ENCODE results near the gene BCR.

BCR gene

GRCh38 chr22:23182309-23183060 lies 2.2 kb downstream of the BCR start:
- Histone ChIP-seq H3K4me1 (ENCODE audit: control insufficient read depth, insufficient read depth, low read length) (peaks cover 43% of the 10 kb centered on the region), H3K9me3 (ENCODE audit: control insufficient read depth, low read length) (no peaks in the 10 kb centered on the region), H3K27me3 (ENCODE audit: control insufficient read depth, insufficient read depth, low read length) (no peaks in the 10 kb centered on the region), H3K36me3 (ENCODE audit: control insufficient read depth, insufficient read depth, low read length) (no peaks in the 10 kb centered on the region), H3K4me3 (ENCODE audit: low read length) (peak overlapping the region; percentile 32), H3K9ac (ENCODE audit: low read length) (peak overlapping the region; percentile 56)

- H3K4me1 ChIP-seq (ENCODE audit: control insufficient read depth, insufficient read depth, low read length) = peaks cover 43% of the 10 kb centered on the region
- no peaks in the 10 kb centered on the region for H3K36me3 ChIP-seq (ENCODE audit: control insufficient read depth, insufficient read depth, low read length)
- peak overlapping the region; percentile 32 for H3K4me3 ChIP-seq (ENCODE audit: low read length)
- no peaks in the 10 kb centered on the region for H3K9me3 ChIP-seq (ENCODE audit: control insufficient read depth, low read length)
- H3K9ac ChIP-seq (ENCODE audit: low read length) = peak overlapping the region; percentile 56
- H3K27me3 ChIP-seq (ENCODE audit: control insufficient read depth, insufficient read depth, low read length) = no peaks in the 10 kb centered on the region
Measured at GRCh38 chr22:23183061-23183698, 2.9 kb downstream of the BCR start.

GRCh38 chr22:23184100-23184763 lies 3.9 kb downstream of the BCR start:
- Histone ChIP-seq H3K36me3 (ENCODE audit: control insufficient read depth, insufficient read depth, low read length) (no peaks in the 10 kb centered on the region), H3K4me1 (ENCODE audit: control insufficient read depth, insufficient read depth, low read length) (peaks cover 34% of the 10 kb centered on the region), H3K4me3 (ENCODE audit: low read length) (no peak overlapping the region), H3K9ac (ENCODE audit: low read length) (peak overlapping the region; percentile 12), H3K9me3 (ENCODE audit: control insufficient read depth, low read length) (no peaks in the 10 kb centered on the region), H3K27me3 (ENCODE audit: control insufficient read depth, insufficient read depth, low read length) (no peaks in the 10 kb centered on the region)

- Histone ChIP-seq H3K9ac (ENCODE audit: low read length) (no peak overlapping the region), H3K36me3 (ENCODE audit: control insufficient read depth, insufficient read depth, low read length) (no peaks in the 10 kb centered on the region), H3K27me3 (ENCODE audit: control insufficient read depth, insufficient read depth, low read length) (no peaks in the 10 kb centered on the region), H3K4me3 (ENCODE audit: low read length) (no peak overlapping the region), H3K4me1 (ENCODE audit: control insufficient read depth, insufficient read depth, low read length) (peaks cover 29% of the 10 kb centered on the region), H3K9me3 (ENCODE audit: control insufficient read depth, low read length) (no peaks in the 10 kb centered on the region)
Measured at GRCh38 chr22:23184764-23185113, 4.4 kb downstream of the BCR start.

- H3K9me3 ChIP-seq (ENCODE audit: control insufficient read depth, low read length) = no peaks in the 10 kb centered on the region
- H3K36me3 ChIP-seq (ENCODE audit: control insufficient read depth, insufficient read depth, low read length) = no peaks in the 10 kb centered on the region
- H3K4me1 ChIP-seq (ENCODE audit: control insufficient read depth, insufficient read depth, low read length) = peaks cover 18% of the 10 kb centered on the region
- H3K27me3 ChIP-seq (ENCODE audit: control insufficient read depth, insufficient read depth, low read length) = no peaks in the 10 kb centered on the region
- H3K4me3 ChIP-seq (ENCODE audit: low read length) = no peak overlapping the region
- H3K9ac ChIP-seq (ENCODE audit: low read length) = no peak overlapping the region
Measured at GRCh38 chr22:23187211-23187610, 6.9 kb downstream of the BCR start.

GRCh38 chr22:23187871-23188700 lies 7.8 kb downstream of the BCR start:
- Histone ChIP-seq H3K36me3 (ENCODE audit: control insufficient read depth, insufficient read depth, low read length) (no peaks in the 10 kb centered on the region), H3K9ac (ENCODE audit: low read length) (no peak overlapping the region), H3K9me3 (ENCODE audit: control insufficient read depth, low read length) (no peaks in the 10 kb centered on the region), H3K27me3 (ENCODE audit: control insufficient read depth, insufficient read depth, low read length) (no peaks in the 10 kb centered on the region), H3K4me1 (ENCODE audit: control insufficient read depth, insufficient read depth, low read length) (peaks cover 9% of the 10 kb centered on the region), H3K4me3 (ENCODE audit: low read length) (no peak overlapping the region)

- Histone ChIP-seq H3K4me1 (ENCODE audit: control insufficient read depth, insufficient read depth, low read length) (peaks cover 3% of the 10 kb centered on the region), H3K4me3 (ENCODE audit: low read length) (no peak overlapping the region), H3K9me3 (ENCODE audit: control insufficient read depth, low read length) (no peaks in the 10 kb centered on the region), H3K27me3 (ENCODE audit: control insufficient read depth, insufficient read depth, low read length) (no peaks in the 10 kb centered on the region), H3K9ac (ENCODE audit: low read length) (no peak overlapping the region), H3K36me3 (ENCODE audit: control insufficient read depth, insufficient read depth, low read length) (no peaks in the 10 kb centered on the region)
Measured at GRCh38 chr22:23190526-23190925, 10.2 kb downstream of the BCR start.

- no peaks in the 10 kb centered on the region for H3K9me3 ChIP-seq (ENCODE audit: control insufficient read depth, low read length)
- no peak overlapping the region for H3K9ac ChIP-seq (ENCODE audit: low read length)
- H3K36me3 ChIP-seq (ENCODE audit: control insufficient read depth, insufficient read depth, low read length) = no peaks in the 10 kb centered on the region
- H3K4me3 ChIP-seq (ENCODE audit: low read length) = no peak overlapping the region
- H3K27me3 ChIP-seq (ENCODE audit: control insufficient read depth, insufficient read depth, low read length) = no peaks in the 10 kb centered on the region
- H3K4me1 ChIP-seq (ENCODE audit: control insufficient read depth, insufficient read depth, low read length) = peaks cover 3% of the 10 kb centered on the region
Measured at GRCh38 chr22:23192133-23192532, 11.8 kb downstream of the BCR start.

- no peaks in the 10 kb centered on the region for H3K27me3 ChIP-seq (ENCODE audit: control insufficient read depth, insufficient read depth, low read length)
- no peaks in the 10 kb centered on the region for H3K9me3 ChIP-seq (ENCODE audit: control insufficient read depth, low read length)
- no peak overlapping the region for H3K9ac ChIP-seq (ENCODE audit: low read length)
- peaks cover 3% of the 10 kb centered on the region for H3K4me1 ChIP-seq (ENCODE audit: control insufficient read depth, insufficient read depth, low read length)
- no peaks in the 10 kb centered on the region for H3K36me3 ChIP-seq (ENCODE audit: control insufficient read depth, insufficient read depth, low read length)
- H3K4me3 ChIP-seq (ENCODE audit: low read length) = no peak overlapping the region
Measured at GRCh38 chr22:23192558-23192957, 12.2 kb downstream of the BCR start.

- Histone ChIP-seq H3K36me3 (ENCODE audit: control insufficient read depth, insufficient read depth, low read length) (no peaks in the 10 kb centered on the region), H3K27me3 (ENCODE audit: control insufficient read depth, insufficient read depth, low read length) (no peaks in the 10 kb centered on the region), H3K9ac (ENCODE audit: low read length) (no peak overlapping the region), H3K4me1 (ENCODE audit: control insufficient read depth, insufficient read depth, low read length) (peaks cover 3% of the 10 kb centered on the region), H3K4me3 (ENCODE audit: low read length) (no peak overlapping the region), H3K9me3 (ENCODE audit: control insufficient read depth, low read length) (no peaks in the 10 kb centered on the region)
Measured at GRCh38 chr22:23193196-23193827, 13.0 kb downstream of the BCR start.

- no peaks in the 10 kb centered on the region for H3K9me3 ChIP-seq (ENCODE audit: control insufficient read depth, low read length)
- H3K9ac ChIP-seq (ENCODE audit: low read length) = no peak overlapping the region
- no peaks in the 10 kb centered on the region for H3K36me3 ChIP-seq (ENCODE audit: control insufficient read depth, insufficient read depth, low read length)
- H3K4me1 ChIP-seq (ENCODE audit: control insufficient read depth, insufficient read depth, low read length) = peaks cover 3% of the 10 kb centered on the region
- no peaks in the 10 kb centered on the region for H3K27me3 ChIP-seq (ENCODE audit: control insufficient read depth, insufficient read depth, low read length)
- H3K4me3 ChIP-seq (ENCODE audit: low read length) = no peak overlapping the region
Measured at GRCh38 chr22:23193882-23194281, 13.6 kb downstream of the BCR start.
